AG10803 (cell line): ENCODE results near the gene DERL2.
"Not testable (repeated sequence)": the region's sequence is repeated elsewhere in the genome, so short reads cannot be mapped to it uniquely, and the experiment has no call there.

Source experiments
- DNase-seq: peaks from one replicate; pipeline ENCODE4 v3.0.0; 2010; ENCODE audit warnings: low read depth
- H3K4me3 ChIP-seq: 2 replicates; pipeline ENCODE4 v1.5.1; 2011; ENCODE audit warnings: mild to moderate bottlenecking, low read length, control low read depth
- CTCF ChIP-seq: conservative IDR thresholded peaks from 2 replicates; pipeline ENCODE4 v1.5.1; 2011; ENCODE audit warnings: mild to moderate bottlenecking, low read length, control low read depth, inconsistent platforms

The DERL2 gene

GRCh38 chr17:5438716-5439445, 47.1 kb downstream of the DERL2 start, which contains the start of gene C1QBP:
Gene C1QBP (minus strand): TSS chr17:5439155. CDS start chr17:5439073, 82 bp downstream.
- DNase-seq = peak; percentile 89
- peak; percentile 83 for TF ChIP-seq CTCF
- peak within 1 kb of the TSS; percentile 83 for H3K4me3 ChIP-seq

GRCh38 chr17:5437721-5438317, 48.2 kb downstream of the DERL2 start:
- no peak for TF ChIP-seq CTCF
- peak; percentile 29 for DNase-seq
- peak overlapping the region; percentile 83 for H3K4me3 ChIP-seq

GRCh38 chr17:5435781-5436315, 50.1 kb downstream of the DERL2 start:
- H3K4me3 ChIP-seq = not testable (repeated sequence)
- peak; percentile 12 for DNase-seq

GRCh38 chr17:5434984-5435383, 51.0 kb downstream of the DERL2 start:
- no peak for TF ChIP-seq CTCF
- no peak overlapping the region for H3K4me3 ChIP-seq
- no peak for DNase-seq

GRCh38 chr17:5431949-5432556, 53.9 kb downstream of the DERL2 start:
- no peak for DNase-seq

GRCh38 chr17:5431234-5431633, 54.7 kb downstream of the DERL2 start:
- not testable (repeated sequence) for H3K4me3 ChIP-seq, DNase-seq

More at GRCh38 chr17:5431949-5432556, 53.9 kb downstream of the DERL2 start:
- H3K4me3 ChIP-seq = no peak overlapping the region
- TF ChIP-seq CTCF = no peak

GRCh38 chr17:5430413-5430999, 55.5 kb downstream of the DERL2 start:
- H3K4me3 ChIP-seq = no peak overlapping the region
- no peak for TF ChIP-seq CTCF
- no peak for DNase-seq
